SK-N-SH (cell line): ENCODE results near the gene YARS1. TPM values are rescaled to one million over a fixed set of nuclear protein-coding genes. Genes with fewer than 3 reads are reported as not detected.

Experiments used
- CTCF ChIA-PET: fragments of 300-600, 350-600 bp; formaldehyde crosslinking; extraction: SDS; loops from one replicate; lab custom pipeline; 2021; lab: Yijun Ruan, JAX
- POLR2A ChIA-PET: fragments of 350-600 bp; sonication (Branson Sonifier 250); formaldehyde crosslinking; extraction: SDS; loops from one replicate; lab custom pipeline; 2020; ENCODE audit warnings: antibody characterized with exemption, inconsistent platforms; lab: Yijun Ruan, JAX
- DNase-seq: peaks from one replicate; pipeline ENCODE4 v3.0.0; 2012
- H2AFZ ChIP-seq: fragments of 200-600 bp; sonication (generic); 2 replicates; pipeline ENCODE4 v1.8.1; 2016; ENCODE audit warnings: antibody characterized with exemption, mild to moderate bottlenecking, low read depth
- H3F3A ChIP-seq: fragments of 200-600 bp; sonication (generic); replicated peaks from 2 replicates; pipeline ENCODE3; 2016; ENCODE audit warnings: antibody characterized with exemption, mild to moderate bottlenecking; ENCODE audit not compliant: insufficient read depth
- H3K27ac ChIP-seq, 2 experiments: fragments of 200-500 bp in 1 of 2; fragments of 200-600 bp in 1 of 2; sonication (Bioruptor generic) in 1 of 2; sonication (generic), shearing (Covaris generic) in 1 of 2; 2 replicates each; pipeline versions ENCODE4 v1.5.1 to v1.6.1; 2014 to 2016; ENCODE audit warnings: low read depth in 2 of 2, inconsistent platforms in 1 of 2, low read length in 1 of 2, mild to moderate bottlenecking in 1 of 2, mixed read lengths in 1 of 2
- H3K27me3 ChIP-seq: fragments of 200-600 bp; sonication (generic), shearing (Covaris generic); 2 replicates; pipeline ENCODE4 v1.6.1; 2016; ENCODE audit warnings: mixed run types; ENCODE audit not compliant: insufficient read depth
- H3K36me3 ChIP-seq, 2 experiments: fragments of 200-500 bp in 1 of 2; fragments of 200-600 bp in 1 of 2; sonication (Bioruptor generic) in 1 of 2; sonication (generic) in 1 of 2; replicated peaks in 1 of 2; 2 replicates each; pipeline versions ENCODE3 to v1.5.1; 2014 to 2016; ENCODE audit warnings: low read length in 1 of 2, mild to moderate bottlenecking in 1 of 2; ENCODE audit not compliant: insufficient read depth in 2 of 2, control insufficient read depth in 1 of 2
- H3K4me1 ChIP-seq, 2 experiments: fragments of 200-500 bp in 1 of 2; fragments of 200-600 bp in 1 of 2; sonication (Bioruptor generic) in 1 of 2; sonication (generic), shearing (Covaris generic) in 1 of 2; 2 replicates each; pipeline versions ENCODE4 v1.5.1 to v1.6.1; 2014 to 2016; ENCODE audit warnings: low read depth in 1 of 2, low read length in 1 of 2, mixed run types in 1 of 2; ENCODE audit not compliant: insufficient read depth in 2 of 2, control insufficient read depth in 1 of 2
- H3K4me2 ChIP-seq: fragments of 200-600 bp; sonication (generic), shearing (Covaris generic); 2 replicates; pipeline ENCODE4 v1.6.1; 2017; ENCODE audit warnings: mixed run types
- H3K4me3 ChIP-seq, 2 experiments: fragments of 200-500 bp in 1 of 2; fragments of 200-600 bp in 1 of 2; sonication (Bioruptor generic) in 1 of 2; sonication (generic), shearing (Covaris generic) in 1 of 2; 2 replicates each; pipeline versions ENCODE4 v1.5.1 to v1.8.1; 2014 to 2016; ENCODE audit warnings: low read depth in 2 of 2, inconsistent platforms in 1 of 2, low read length in 1 of 2, mild to moderate bottlenecking in 1 of 2, mixed read lengths in 1 of 2, moderate library complexity in 1 of 2
- H3K79me2 ChIP-seq: fragments of 200-600 bp; sonication (generic); 2 replicates; pipeline ENCODE4 v1.8.1; 2017; ENCODE audit warnings: mild to moderate bottlenecking; ENCODE audit not compliant: insufficient read depth
- H3K9ac ChIP-seq: fragments of 200-600 bp; sonication (generic); 2 replicates; pipeline ENCODE4 v1.6.1; 2017; ENCODE audit warnings: mixed run types
- H3K9me2 ChIP-seq: fragments of 200-600 bp; sonication (generic); 2 replicates; pipeline ENCODE4 v1.6.1; 2017; ENCODE audit warnings: mixed run types
- H3K9me3 ChIP-seq: fragments of 200-600 bp; sonication (generic); 2 replicates; pipeline ENCODE4 v1.6.1; 2017; ENCODE audit warnings: mixed run types, mild to moderate bottlenecking, moderate library complexity
- H4K20me1 ChIP-seq: fragments of 200-600 bp; sonication (generic); 2 replicates; pipeline ENCODE4 v1.6.1; 2017; ENCODE audit warnings: mild to moderate bottlenecking, mixed run types; ENCODE audit not compliant: insufficient read depth
- CHD2 ChIP-seq: fragments of 150-350 bp; IDR thresholded peaks from 2 replicates; pipeline ENCODE4 v1.6.1; 2018; ENCODE audit warnings: low read length; ENCODE audit not compliant: partially characterized antibody
- CTCF ChIP-seq: fragments of 200-600 bp; sonication (generic); IDR thresholded peaks from 2 replicates; pipeline ENCODE4 v1.6.1; 2017; ENCODE audit warnings: antibody characterized with exemption, mild to moderate bottlenecking, moderate library complexity
- ELF1 ChIP-seq: IDR thresholded peaks from 2 replicates; pipeline ENCODE4 v1.4.0; 2012
- EP300 ChIP-seq, 2 experiments: IDR thresholded peaks; 2 replicates each; pipeline versions ENCODE4 v1.4.0 to v1.6.1; 2012; ENCODE audit warnings: borderline replicate concordance in 1 of 2, low read depth in 1 of 2, low read length in 1 of 2
- FOSL2 ChIP-seq: IDR thresholded peaks from 2 replicates; pipeline ENCODE4 v1.4.0; 2012; ENCODE audit warnings: low read depth, mild to moderate bottlenecking, moderate library complexity, borderline replicate concordance
- GATA2 ChIP-seq: sonication (generic); formaldehyde crosslinking; IDR thresholded peaks from 2 replicates; pipeline ENCODE4 v1.5.0; 2020; ENCODE audit warnings: mild to moderate bottlenecking, missing genetic modification reagents
- JUND ChIP-seq: IDR thresholded peaks from 2 replicates; pipeline ENCODE4 v1.4.0; 2012
- MEF2A ChIP-seq: IDR thresholded peaks from 2 replicates; pipeline ENCODE4 v1.4.0; 2012; ENCODE audit warnings: low read depth, borderline replicate concordance
- MXI1 ChIP-seq: IDR thresholded peaks from 2 replicates; pipeline ENCODE4 v1.6.1; 2012; ENCODE audit warnings: mild to moderate bottlenecking, low read depth, low read length, improper control_type of control experiment
- NFIC ChIP-seq: IDR thresholded peaks from 2 replicates; pipeline ENCODE4 v1.4.0; 2012; ENCODE audit warnings: borderline replicate concordance
- RCOR1 ChIP-seq: fragments of 150-350 bp; IDR thresholded peaks from 2 replicates; pipeline ENCODE4 v1.6.1; 2017; ENCODE audit warnings: antibody characterized with exemption, low read length
- RXRA ChIP-seq: IDR thresholded peaks from 2 replicates; pipeline ENCODE4 v1.4.0; 2012; ENCODE audit warnings: low read depth, mild to moderate bottlenecking, borderline replicate concordance
- TAF1 ChIP-seq: IDR thresholded peaks from 2 replicates; pipeline ENCODE4 v1.6.1; 2012; ENCODE audit warnings: low read depth, mild to moderate bottlenecking, low read length, moderate library complexity, borderline replicate concordance
- TCF12 ChIP-seq: IDR thresholded peaks from 2 replicates; pipeline ENCODE4 v1.4.0; 2012
- USF2 ChIP-seq: fragments of 150-350 bp; IDR thresholded peaks from 2 replicates; pipeline ENCODE4 v1.6.1; 2017; ENCODE audit warnings: antibody characterized with exemption, low read length, low read depth, borderline replicate concordance
- WGBS: methylation state at CpG from one replicate; pipeline ENCODE4 v1.1.6; 2017; ENCODE audit warnings: low lambda C conversion rate; 5-methylcytosine and 5-hydroxymethylcytosine counted together
- polyA plus RNA-seq, 3 experiments: library from polyadenylated mRNA; depleted of rRNA; stranded (reverse); fragments of >200 nt; gene quantifications; 2 replicates each; pipeline ENCODE4 v1.2.3, GENCODE V29; 2012
- TF ChIP-seq, protein P1 (sequence below): IDR thresholded peaks from 2 replicates; pipeline ENCODE4; 2012
- TF ChIP-seq, protein P2 (sequence below): IDR thresholded peaks from 2 replicates; pipeline ENCODE4 v1.4.0; 2012; ENCODE audit warnings: low read depth

Gene YARS1
- polyA plus RNA-seq, 1 of the 3 experiments (the other 2 are of a cell fraction): 46.3 TPM

- Histone ChIP-seq H3K9ac (peak overlapping the region; percentile 43; the same call in 1 of the 2 replicates), H3K4me2 (peak overlapping the region; percentile 67), H2AFZ (no peak overlapping the region), H3F3A (peaks cover 47% of the 10 kb centered on the region), H3K79me2 (no peaks in the 10 kb centered on the region), H3K27me3 (no peaks in the 10 kb centered on the region), H3K4me1 (peaks cover 16 to 26% of the 10 kb centered on the region in 2 experiments), H3K36me3 (peaks cover 46% of the 10 kb centered on the region in 2 experiments), H4K20me1 (peaks cover 6% of the 10 kb centered on the region; the same call in 1 of the 2 replicates), H3K9me2 (no peaks in the 10 kb centered on the region), H3K9me3 (no peaks in the 10 kb centered on the region), H3K4me3 (peak overlapping the region in 1 of 2 experiments; percentile 11; a peak in 1 of 4 replicates)
- CTCF ChIA-PET: interaction anchor here (0.6 to 19.0 kb wide), 13 partner anchors 9 to 374 kb away, joined by 3 to 392 read pairs (median 5); partner anchors contain the start of genes SYNC and YARS1
- TF ChIP-seq RCOR1 (peak; percentile 37; the same call in 1 of the 2 replicates), MXI1 (no peak), TAF1 (no peak), TCF12 (peak; percentile 81), ELF1 (peak; percentile 74), NFIC (peak; percentile 12; the same call in 1 of the 2 replicates), GATA2 (no peak), CHD2 (peak; percentile 5), RXRA (peak; percentile 3; the same call in 1 of the 2 replicates), EP300 (IDR thresholded peaks at IDR 0.05; ENCODE audit: borderline replicate concordance in 1 of 2, low read depth in 1 of 2, low read length in 1 of 2) (peak in 1 of 2 experiments; percentile 50; a peak in 1 of 4 replicates), FOSL2 (peak; percentile 88), JUND (peak; percentile 80), CTCF (no peak), USF2 (no peak), MEF2A (no peak)
- TF ChIP-seq, protein P1, sequence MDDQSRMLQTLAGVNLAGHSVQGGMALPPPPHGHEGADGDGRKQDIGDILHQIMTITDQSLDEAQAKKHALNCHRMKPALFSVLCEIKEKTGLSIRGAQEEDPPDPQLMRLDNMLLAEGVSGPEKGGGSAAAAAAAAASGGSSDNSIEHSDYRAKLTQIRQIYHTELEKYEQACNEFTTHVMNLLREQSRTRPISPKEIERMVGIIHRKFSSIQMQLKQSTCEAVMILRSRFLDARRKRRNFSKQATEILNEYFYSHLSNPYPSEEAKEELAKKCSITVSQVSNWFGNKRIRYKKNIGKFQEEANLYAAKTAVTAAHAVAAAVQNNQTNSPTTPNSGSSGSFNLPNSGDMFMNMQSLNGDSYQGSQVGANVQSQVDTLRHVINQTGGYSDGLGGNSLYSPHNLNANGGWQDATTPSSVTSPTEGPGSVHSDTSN: peak; percentile 95
- TF ChIP-seq, protein P2, sequence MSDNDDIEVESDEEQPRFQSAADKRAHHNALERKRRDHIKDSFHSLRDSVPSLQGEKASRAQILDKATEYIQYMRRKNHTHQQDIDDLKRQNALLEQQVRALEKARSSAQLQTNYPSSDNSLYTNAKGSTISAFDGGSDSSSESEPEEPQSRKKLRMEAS: peak; percentile 54; the same call in 1 of the 2 replicates
- TF ChIP-seq, all 33 proteins: peak for 11
- 43% methylated on average over 12 of the region's 13 CpGs for WGBS
- peak; percentile 70 for DNase-seq
- POLR2A ChIA-PET: interaction anchor here (0.9 to 2.3 kb wide), 3 partner anchors 15 to 41 kb away, joined by 3 to 7 read pairs (median 3); partner anchors contain the start of genes S100PBP and YARS1
- H3K27ac ChIP-seq: peak overlapping the region; percentile 85 to 95
Measured at GRCh38 chr1:32775640-32776337, 41.4 kb downstream of the YARS1 start.
